MM.1S (cell line): ENCODE measurements around the gene MAN1C1.

Experiments used
- DNase-seq: peaks from one replicate; pipeline ENCODE4 v3.0.0-alpha.2; 2015
- H2AFZ ChIP-seq: fragments of 300-600 bp; sonication (generic); 2 replicates; pipeline ENCODE4 v1.6.0; 2016; ENCODE audit warnings: antibody characterized with exemption, low read length
- H3F3A ChIP-seq: fragments of 300-600 bp; sonication (generic); 2 replicates; pipeline ENCODE4 v1.6.1; 2016; ENCODE audit warnings: mild to moderate bottlenecking, antibody characterized with exemption, low read length, moderate library complexity, mixed read lengths; ENCODE audit not compliant: insufficient read depth
- H3K27ac ChIP-seq: fragments of 300-600 bp; sonication (generic); 2 replicates; pipeline ENCODE4 v1.5.1; 2016; ENCODE audit warnings: mild to moderate bottlenecking, low read length
- H3K27me3 ChIP-seq: fragments of 300-600 bp; sonication (generic); replicated peaks from 2 replicates; pipeline ENCODE4 v1.6.0; 2016; ENCODE audit warnings: low read length; ENCODE audit not compliant: insufficient read depth
- H3K36me3 ChIP-seq: fragments of 300-600 bp; sonication (generic); replicated peaks from 2 replicates; pipeline ENCODE4 v1.6.1; 2016; ENCODE audit warnings: mild to moderate bottlenecking, low read length, mixed read lengths; ENCODE audit not compliant: insufficient read depth
- H3K4me1 ChIP-seq: fragments of 300-600 bp; sonication (generic); 2 replicates; pipeline ENCODE4 v1.6.1; 2016; ENCODE audit warnings: low read length, mixed read lengths
- H3K4me2 ChIP-seq: fragments of 300-600 bp; sonication (generic); 2 replicates; pipeline ENCODE4 v1.6.0; 2016; ENCODE audit warnings: low read depth, low read length
- H3K4me3 ChIP-seq: fragments of 300-600 bp; sonication (generic); 2 replicates; pipeline ENCODE4 v1.5.1; 2016; ENCODE audit warnings: low read length, mixed read lengths
- H3K79me2 ChIP-seq: fragments of 300-600 bp; sonication (generic); 2 replicates; pipeline ENCODE4 v1.6.1; 2016; ENCODE audit warnings: mixed run types, low read length, mixed read lengths
- H3K9ac ChIP-seq: fragments of 300-600 bp; sonication (generic); 2 replicates; pipeline ENCODE4 v1.6.1; 2016; ENCODE audit warnings: low read length, mixed read lengths
- H3K9me2 ChIP-seq: fragments of 300-600 bp; sonication (generic); replicated peaks from 2 replicates; pipeline ENCODE4 v1.6.1; 2016; ENCODE audit warnings: mild to moderate bottlenecking, low read length, mixed read lengths; ENCODE audit not compliant: insufficient read depth
- H3K9me3 ChIP-seq: fragments of 300-600 bp; sonication (generic); replicated peaks from 2 replicates; pipeline ENCODE4 v1.6.1; 2016; ENCODE audit warnings: mild to moderate bottlenecking, low read length, mixed read lengths; ENCODE audit not compliant: insufficient read depth
- H4K20me1 ChIP-seq: fragments of 300-600 bp; sonication (generic); 2 replicates; pipeline ENCODE4 v1.6.1; 2016; ENCODE audit warnings: mild to moderate bottlenecking, low read length, moderate library complexity, mixed read lengths; ENCODE audit not compliant: insufficient read depth
- CTCF ChIP-seq: fragments of 300-600 bp; sonication (generic); IDR thresholded peaks from 2 replicates; pipeline ENCODE4 v1.5.1; 2016; ENCODE audit warnings: antibody characterized with exemption, low read length, mixed read lengths
- EZH2 ChIP-seq: fragments of 300-600 bp; sonication (generic); optimal IDR thresholded peaks from 2 replicates; pipeline ENCODE3; 2017; ENCODE audit warnings: low read depth, mild to moderate bottlenecking, antibody characterized with exemption, low read length, mixed read lengths
- EZH2phosphoT487 ChIP-seq: fragments of 300-600 bp; sonication (generic); IDR thresholded peaks from 2 replicates; pipeline ENCODE4 v1.6.1; 2018; ENCODE audit warnings: antibody characterized with exemption, low read length

Gene MAN1C1

GRCh38 chr1:25580927-25581326 lies 35.7 kb upstream of the MAN1C1 start:
- H3K4me2 ChIP-seq, result no peak overlapping the region
- no peaks in the 10 kb centered on the region for H3F3A ChIP-seq
- H4K20me1 ChIP-seq, result no peaks in the 10 kb centered on the region
- H3K9me2 ChIP-seq, result no peaks in the 10 kb centered on the region
- H3K79me2 ChIP-seq, result no peaks in the 10 kb centered on the region
- no peak overlapping the region for H3K27ac ChIP-seq
- TF ChIP-seq EZH2phosphoT487, result no peak
- TF ChIP-seq CTCF, result no peak
- TF ChIP-seq EZH2, result no peak
- H3K36me3 ChIP-seq, result no peaks in the 10 kb centered on the region
- H3K9ac ChIP-seq, result no peak overlapping the region
- H3K27me3 ChIP-seq, result no peaks in the 10 kb centered on the region
- no peak overlapping the region for H3K4me3 ChIP-seq
- no peaks in the 10 kb centered on the region for H3K9me3 ChIP-seq
- no peak for DNase-seq
- no peak overlapping the region for H2AFZ ChIP-seq
- H3K4me1 ChIP-seq, result no peaks in the 10 kb centered on the region

- Histone ChIP-seq H3K27ac (no peak overlapping the region), H4K20me1 (no peaks in the 10 kb centered on the region), H3K9me3 (no peaks in the 10 kb centered on the region), H3K4me1 (no peaks in the 10 kb centered on the region), H2AFZ (no peak overlapping the region), H3K9me2 (no peaks in the 10 kb centered on the region), H3K9ac (no peak overlapping the region), H3K4me3 (no peak overlapping the region), H3F3A (no peaks in the 10 kb centered on the region), H3K79me2 (no peaks in the 10 kb centered on the region), H3K4me2 (no peak overlapping the region), H3K27me3 (no peaks in the 10 kb centered on the region), H3K36me3 (no peaks in the 10 kb centered on the region)
- DNase-seq, result no peak
- TF ChIP-seq EZH2 (no peak), CTCF (no peak), EZH2phosphoT487 (no peak)
These were observed 34.8 kb upstream of the MAN1C1 start for GRCh38 chr1:25581764-25582163.

- H3F3A ChIP-seq, result no peaks in the 10 kb centered on the region
- no peak for DNase-seq
- no peaks in the 10 kb centered on the region for H3K79me2 ChIP-seq
- H3K4me1 ChIP-seq, result no peaks in the 10 kb centered on the region
- no peaks in the 10 kb centered on the region for H3K36me3 ChIP-seq
- no peaks in the 10 kb centered on the region for H3K9me2 ChIP-seq
- H3K27me3 ChIP-seq, result no peaks in the 10 kb centered on the region
- H3K4me2 ChIP-seq, result no peak overlapping the region
- H3K9me3 ChIP-seq, result no peaks in the 10 kb centered on the region
- no peak overlapping the region for H3K27ac ChIP-seq
- H3K9ac ChIP-seq, result no peak overlapping the region
- no peak overlapping the region for H3K4me3 ChIP-seq
- no peak for TF ChIP-seq CTCF
- no peak for TF ChIP-seq EZH2phosphoT487
- TF ChIP-seq EZH2, result no peak
- no peaks in the 10 kb centered on the region for H4K20me1 ChIP-seq
- H2AFZ ChIP-seq, result no peak overlapping the region
These were observed 32.8 kb upstream of the MAN1C1 start for GRCh38 chr1:25583519-25584370.
